ENCODE results near the gene ZSWIM8.

The ZSWIM8 gene

DNA sequence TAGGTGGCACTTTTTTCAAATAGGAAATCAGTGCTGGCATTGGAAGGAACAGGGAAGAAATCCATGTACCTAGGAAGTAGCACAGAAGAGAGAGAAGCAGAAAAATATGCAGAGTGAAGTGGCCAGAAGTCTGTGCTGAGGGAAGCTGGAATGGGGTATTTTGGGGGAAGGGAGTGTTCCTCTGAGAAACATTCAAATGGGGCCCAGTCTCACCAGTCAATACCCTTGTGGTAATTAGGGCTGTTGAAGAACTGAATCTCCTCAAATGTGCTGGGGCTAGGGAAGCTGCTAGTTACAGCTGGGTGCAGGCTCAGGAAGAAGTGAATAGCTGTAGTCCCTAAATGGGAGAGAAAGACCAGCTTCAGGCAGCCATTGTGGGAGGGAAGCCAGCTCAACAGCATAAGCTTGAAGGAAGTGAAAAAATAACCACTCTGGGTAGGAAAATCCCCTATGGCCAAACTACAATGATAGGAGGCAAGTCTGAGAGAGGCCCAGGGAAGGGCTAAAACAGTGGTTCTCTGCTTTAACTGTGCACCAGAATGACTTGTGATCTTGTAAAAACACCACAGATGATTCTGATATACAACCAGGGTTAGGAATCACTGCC is 18.4 kb downstream of the ZSWIM8 start:
- DNase-seq (ENCODE audit: low read depth), result peak; percentile 55
- no peak overlapping the region for H3K4me3 ChIP-seq (ENCODE audit: low read depth, low read length)
- TF ChIP-seq, protein P1, sequence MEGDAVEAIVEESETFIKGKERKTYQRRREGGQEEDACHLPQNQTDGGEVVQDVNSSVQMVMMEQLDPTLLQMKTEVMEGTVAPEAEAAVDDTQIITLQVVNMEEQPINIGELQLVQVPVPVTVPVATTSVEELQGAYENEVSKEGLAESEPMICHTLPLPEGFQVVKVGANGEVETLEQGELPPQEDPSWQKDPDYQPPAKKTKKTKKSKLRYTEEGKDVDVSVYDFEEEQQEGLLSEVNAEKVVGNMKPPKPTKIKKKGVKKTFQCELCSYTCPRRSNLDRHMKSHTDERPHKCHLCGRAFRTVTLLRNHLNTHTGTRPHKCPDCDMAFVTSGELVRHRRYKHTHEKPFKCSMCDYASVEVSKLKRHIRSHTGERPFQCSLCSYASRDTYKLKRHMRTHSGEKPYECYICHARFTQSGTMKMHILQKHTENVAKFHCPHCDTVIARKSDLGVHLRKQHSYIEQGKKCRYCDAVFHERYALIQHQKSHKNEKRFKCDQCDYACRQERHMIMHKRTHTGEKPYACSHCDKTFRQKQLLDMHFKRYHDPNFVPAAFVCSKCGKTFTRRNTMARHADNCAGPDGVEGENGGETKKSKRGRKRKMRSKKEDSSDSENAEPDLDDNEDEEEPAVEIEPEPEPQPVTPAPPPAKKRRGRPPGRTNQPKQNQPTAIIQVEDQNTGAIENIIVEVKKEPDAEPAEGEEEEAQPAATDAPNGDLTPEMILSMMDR (IDR thresholded peaks at IDR 0.05; ENCODE audit: low read depth, low read length, missing control alignments), result no peak

DNA sequence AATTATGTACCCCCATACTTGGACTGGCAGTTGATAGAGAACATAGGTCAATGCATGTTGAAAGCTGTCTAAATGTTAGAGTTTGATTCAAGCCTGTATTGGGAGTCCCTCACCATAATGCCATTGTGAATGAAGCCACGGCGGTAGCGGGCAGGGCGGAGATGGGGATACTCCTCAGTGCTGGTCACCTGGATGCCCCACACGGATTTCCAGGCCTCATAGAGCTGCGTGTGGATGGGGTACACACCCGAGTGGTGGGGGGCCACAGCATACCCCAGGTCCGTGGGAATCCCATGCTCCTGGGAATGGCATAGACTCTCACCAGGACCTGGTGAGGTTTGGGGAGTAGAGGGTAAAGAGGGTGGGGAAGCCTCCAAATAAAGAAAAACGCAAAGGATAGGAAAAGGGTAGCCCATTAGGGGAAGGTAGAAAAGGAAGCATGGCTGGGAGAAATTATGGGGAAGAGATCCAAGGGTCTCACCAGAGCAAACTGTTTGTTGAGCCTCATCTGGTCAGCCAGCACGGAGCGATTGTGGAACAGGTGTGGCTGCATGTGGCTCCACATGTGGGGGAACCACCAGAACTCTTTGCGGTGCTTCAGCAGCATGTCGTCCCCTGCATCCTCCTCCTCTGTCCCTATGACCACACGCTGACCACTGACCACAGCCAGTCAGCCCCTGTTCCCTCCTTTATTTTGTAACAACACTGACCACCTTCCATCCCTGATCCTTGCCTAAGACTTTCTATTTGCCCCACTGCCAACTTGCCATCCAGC is 21.0 kb downstream of the ZSWIM8 start:
- TF ChIP-seq, protein P1 (IDR thresholded peaks at IDR 0.05; ENCODE audit: low read depth, low read length, missing control alignments), result no peak
- DNase-seq (ENCODE audit: low read depth), result no peak
- H3K4me3 ChIP-seq (ENCODE audit: low read depth, low read length), result no peak overlapping the region

DNA sequence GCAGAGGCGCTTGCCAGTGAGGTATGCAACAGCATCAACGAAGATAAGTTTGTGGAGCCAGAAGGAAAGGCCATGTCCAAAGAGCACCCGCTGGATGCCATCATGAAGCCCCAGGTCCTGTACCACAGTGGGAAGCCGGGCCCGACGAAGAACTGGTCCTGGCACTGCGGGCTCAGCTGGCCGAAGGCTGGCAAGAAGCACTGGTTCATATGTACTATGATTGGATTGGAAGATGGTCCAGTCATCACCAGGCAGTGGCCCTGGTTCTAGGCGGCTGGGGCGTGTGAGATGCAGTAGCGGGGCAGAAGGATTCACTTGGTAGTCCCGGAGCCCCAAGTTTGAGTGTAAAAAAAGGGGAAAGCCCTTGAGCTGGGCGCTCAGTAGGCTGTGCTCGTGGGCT is 22.1 kb downstream of the ZSWIM8 start:
- no peak for DNase-seq (ENCODE audit: low read depth)
- TF ChIP-seq, protein P1 (IDR thresholded peaks at IDR 0.05; ENCODE audit: low read depth, low read length, missing control alignments), result no peak
- no peak overlapping the region for H3K4me3 ChIP-seq (ENCODE audit: low read depth, low read length)

DNA sequence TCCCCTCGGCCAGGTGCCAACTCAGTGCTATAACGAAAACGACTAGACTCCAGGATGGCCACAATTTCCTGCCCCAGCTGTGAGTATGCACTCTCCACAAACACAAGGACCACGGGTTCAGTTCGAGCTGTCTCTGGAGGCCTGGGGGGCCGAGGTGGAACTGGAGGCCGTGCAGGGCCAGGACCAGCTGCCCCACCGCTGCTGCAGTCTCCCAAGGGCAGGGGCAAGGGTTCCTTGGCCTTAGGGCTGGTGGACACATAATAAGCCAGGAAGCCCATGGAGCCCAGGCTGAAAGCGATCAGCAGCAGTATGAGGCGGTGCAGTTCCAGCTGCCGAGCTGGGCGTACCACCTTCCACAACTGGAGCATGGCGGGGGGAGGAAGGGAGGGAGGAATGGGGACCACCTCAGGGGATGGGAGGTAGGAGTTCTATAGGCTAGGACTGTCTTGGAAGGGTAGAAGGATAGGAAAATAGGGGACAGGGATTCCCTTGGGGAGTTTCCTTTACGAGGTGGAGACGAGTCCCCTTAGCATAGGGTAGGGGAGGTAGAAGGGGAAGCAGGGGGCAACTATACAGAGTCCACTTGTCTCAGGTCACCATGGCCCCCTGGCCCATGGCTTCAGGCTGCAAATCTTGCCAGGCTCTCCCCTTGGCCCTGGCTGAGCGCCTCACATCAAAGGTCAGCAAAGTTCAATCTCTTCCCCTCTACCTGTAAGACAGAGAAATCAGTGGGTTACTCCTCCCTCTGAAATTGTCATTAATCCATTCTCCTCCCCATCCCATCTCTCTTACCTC is 22.8 kb downstream of the ZSWIM8 start:
- no peak for DNase-seq (ENCODE audit: low read depth)
- H3K4me3 ChIP-seq (ENCODE audit: low read depth, low read length), result no peak overlapping the region
- TF ChIP-seq, protein P1 (IDR thresholded peaks at IDR 0.05; ENCODE audit: low read depth, low read length, missing control alignments), result no peak

DNA sequence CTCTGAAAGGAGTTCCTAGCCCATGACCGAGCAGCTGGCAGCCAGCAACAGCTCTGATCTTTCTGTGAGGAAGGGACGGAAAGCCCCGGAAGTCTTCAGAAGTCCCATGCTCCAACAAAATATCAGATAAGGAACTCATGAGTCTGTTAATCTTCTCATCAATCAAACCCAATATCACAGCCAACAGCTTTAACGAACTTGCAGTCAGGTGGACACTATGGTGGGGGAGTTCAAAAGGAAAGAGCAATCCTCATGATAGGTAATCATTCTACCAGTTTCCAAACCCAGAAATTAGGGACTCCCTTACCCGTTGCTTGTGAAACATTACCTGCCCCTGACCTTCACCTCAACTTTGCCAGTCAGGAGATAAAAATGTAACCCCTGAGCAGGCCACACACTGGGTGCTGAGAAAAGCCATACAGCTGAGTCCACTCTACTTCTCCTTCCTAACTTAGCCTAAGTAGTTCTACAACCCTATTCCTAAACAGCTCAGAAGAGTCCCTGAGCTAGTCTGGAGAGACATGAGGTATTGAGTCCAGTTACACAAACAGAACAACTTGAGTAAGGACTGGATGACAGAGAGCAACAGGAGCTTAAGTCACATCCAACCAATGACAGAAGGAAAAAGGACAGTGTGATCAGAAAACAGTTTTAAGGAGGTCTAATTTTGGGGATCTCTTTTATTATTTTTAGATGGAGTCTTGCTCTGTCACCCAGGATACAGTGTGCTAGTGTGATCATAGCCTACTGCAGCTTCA is 23.8 kb downstream of the ZSWIM8 start:
- DNase-seq (ENCODE audit: low read depth), result no peak
- no peak overlapping the region for H3K4me3 ChIP-seq (ENCODE audit: low read depth, low read length)
- TF ChIP-seq, protein P1 (IDR thresholded peaks at IDR 0.05; ENCODE audit: low read depth, low read length, missing control alignments), result no peak

DNA sequence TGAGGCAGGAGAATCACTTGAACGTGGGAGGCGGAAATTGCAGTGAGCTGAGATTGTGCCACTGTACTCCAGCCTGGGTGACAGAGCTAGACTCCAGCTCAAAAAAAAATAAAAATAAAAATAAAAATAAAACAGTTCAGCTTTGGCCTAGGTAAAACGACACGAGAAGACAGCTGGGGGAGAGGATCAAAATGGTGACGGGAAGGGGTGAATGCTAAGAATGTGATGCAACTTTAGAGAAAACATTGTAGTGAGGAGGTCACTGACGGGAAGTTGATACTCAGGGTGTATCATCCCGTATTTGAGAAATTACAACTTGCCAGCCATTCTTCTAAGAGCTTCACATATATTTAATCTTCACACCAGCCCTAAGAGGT is 24.9 kb downstream of the ZSWIM8 start:
- no peak for DNase-seq (ENCODE audit: low read depth)
- TF ChIP-seq, protein P1 (IDR thresholded peaks at IDR 0.05; ENCODE audit: low read depth, low read length, missing control alignments), result no peak
- peak overlapping the region; percentile 92 for H3K4me3 ChIP-seq (ENCODE audit: low read depth, low read length)
